Measurements from ENCODE around the gene TRIL. TPM values are rescaled to one million over a fixed set of nuclear protein-coding genes. Genes with fewer than 3 reads are reported as not detected.

TRIL gene
- total and polyA plus RNA-seq, 2 experiments from 2014 or later, result 0.95 to 4.5 TPM

DNA sequence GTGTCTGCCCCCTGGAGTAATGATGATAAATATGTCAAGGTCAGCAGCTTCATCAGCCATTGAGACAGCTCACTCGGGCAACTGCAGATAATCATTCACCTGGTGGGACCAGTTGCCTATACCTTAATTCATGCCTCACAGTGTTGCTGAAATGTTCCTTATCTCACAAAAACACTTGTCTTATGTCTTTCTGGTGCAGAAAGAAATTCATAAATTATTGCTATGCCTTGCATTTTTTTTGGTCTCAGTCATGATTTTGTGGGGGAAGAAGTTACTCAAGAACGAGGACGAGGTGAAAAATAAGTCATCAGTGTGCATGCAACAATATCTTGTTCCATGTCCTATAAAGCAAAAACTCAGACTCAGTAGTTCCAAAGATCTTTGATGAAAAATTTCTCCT is 16.0 kb downstream of the TRIL start:
- Mint-ChIP-seq H3K27ac (no peak overlapping the region), H3K27me3 (ENCODE audit: insufficient read depth, low read depth, poor library complexity) (peaks cover 1% of the 10 kb centered on the region), H3K4me1 (peaks cover 8% of the 10 kb centered on the region; the same call in 2 of the 3 replicates), H3K36me3 (ENCODE audit: low read depth) (no peaks in the 10 kb centered on the region), H3K4me3 (no peak overlapping the region), H3K9me3 (no peaks in the 10 kb centered on the region)
- no peak for ATAC-seq
- no peaks in the 10 kb centered on the region for H3K27me3 ChIP-seq (ENCODE audit: insufficient read depth)
- TF ChIP-seq STAT1 (IDR thresholded peaks at IDR 0.05; ENCODE audit: unreplicated experiment) (no peak), CTCF (conservative IDR thresholded peaks at IDR 0.05; ENCODE audit: low read depth in 2 of 2) (no peak), ZNF114 (CRISPR knock-in tag; IDR thresholded peaks at IDR 0.05) (no peak), ZNF331 (CRISPR knock-in tag; IDR thresholded peaks at IDR 0.05; ENCODE audit: low read depth) (no peak), CREB1 (CRISPR knock-in tag; IDR thresholded peaks at IDR 0.05; ENCODE audit: low read depth) (no peak), EZH2phosphoT487 (IDR thresholded peaks at IDR 0.05; ENCODE audit: unreplicated experiment) (no peak), NANOG (IDR thresholded peaks at IDR 0.05; ENCODE audit: borderline replicate concordance) (no peak), POLR2AphosphoS5 (IDR thresholded peaks at IDR 0.05; ENCODE audit: low read depth) (no peak), EZH2 (IDR thresholded peaks at IDR 0.05; ENCODE audit: low read depth, unreplicated experiment) (no peak), REST (IDR thresholded peaks at IDR 0.05; ENCODE audit: unreplicated experiment) (no peak), JUNB (IDR thresholded peaks at IDR 0.05; ENCODE audit: unreplicated experiment) (no peak)
- TF ChIP-seq, protein P1, sequence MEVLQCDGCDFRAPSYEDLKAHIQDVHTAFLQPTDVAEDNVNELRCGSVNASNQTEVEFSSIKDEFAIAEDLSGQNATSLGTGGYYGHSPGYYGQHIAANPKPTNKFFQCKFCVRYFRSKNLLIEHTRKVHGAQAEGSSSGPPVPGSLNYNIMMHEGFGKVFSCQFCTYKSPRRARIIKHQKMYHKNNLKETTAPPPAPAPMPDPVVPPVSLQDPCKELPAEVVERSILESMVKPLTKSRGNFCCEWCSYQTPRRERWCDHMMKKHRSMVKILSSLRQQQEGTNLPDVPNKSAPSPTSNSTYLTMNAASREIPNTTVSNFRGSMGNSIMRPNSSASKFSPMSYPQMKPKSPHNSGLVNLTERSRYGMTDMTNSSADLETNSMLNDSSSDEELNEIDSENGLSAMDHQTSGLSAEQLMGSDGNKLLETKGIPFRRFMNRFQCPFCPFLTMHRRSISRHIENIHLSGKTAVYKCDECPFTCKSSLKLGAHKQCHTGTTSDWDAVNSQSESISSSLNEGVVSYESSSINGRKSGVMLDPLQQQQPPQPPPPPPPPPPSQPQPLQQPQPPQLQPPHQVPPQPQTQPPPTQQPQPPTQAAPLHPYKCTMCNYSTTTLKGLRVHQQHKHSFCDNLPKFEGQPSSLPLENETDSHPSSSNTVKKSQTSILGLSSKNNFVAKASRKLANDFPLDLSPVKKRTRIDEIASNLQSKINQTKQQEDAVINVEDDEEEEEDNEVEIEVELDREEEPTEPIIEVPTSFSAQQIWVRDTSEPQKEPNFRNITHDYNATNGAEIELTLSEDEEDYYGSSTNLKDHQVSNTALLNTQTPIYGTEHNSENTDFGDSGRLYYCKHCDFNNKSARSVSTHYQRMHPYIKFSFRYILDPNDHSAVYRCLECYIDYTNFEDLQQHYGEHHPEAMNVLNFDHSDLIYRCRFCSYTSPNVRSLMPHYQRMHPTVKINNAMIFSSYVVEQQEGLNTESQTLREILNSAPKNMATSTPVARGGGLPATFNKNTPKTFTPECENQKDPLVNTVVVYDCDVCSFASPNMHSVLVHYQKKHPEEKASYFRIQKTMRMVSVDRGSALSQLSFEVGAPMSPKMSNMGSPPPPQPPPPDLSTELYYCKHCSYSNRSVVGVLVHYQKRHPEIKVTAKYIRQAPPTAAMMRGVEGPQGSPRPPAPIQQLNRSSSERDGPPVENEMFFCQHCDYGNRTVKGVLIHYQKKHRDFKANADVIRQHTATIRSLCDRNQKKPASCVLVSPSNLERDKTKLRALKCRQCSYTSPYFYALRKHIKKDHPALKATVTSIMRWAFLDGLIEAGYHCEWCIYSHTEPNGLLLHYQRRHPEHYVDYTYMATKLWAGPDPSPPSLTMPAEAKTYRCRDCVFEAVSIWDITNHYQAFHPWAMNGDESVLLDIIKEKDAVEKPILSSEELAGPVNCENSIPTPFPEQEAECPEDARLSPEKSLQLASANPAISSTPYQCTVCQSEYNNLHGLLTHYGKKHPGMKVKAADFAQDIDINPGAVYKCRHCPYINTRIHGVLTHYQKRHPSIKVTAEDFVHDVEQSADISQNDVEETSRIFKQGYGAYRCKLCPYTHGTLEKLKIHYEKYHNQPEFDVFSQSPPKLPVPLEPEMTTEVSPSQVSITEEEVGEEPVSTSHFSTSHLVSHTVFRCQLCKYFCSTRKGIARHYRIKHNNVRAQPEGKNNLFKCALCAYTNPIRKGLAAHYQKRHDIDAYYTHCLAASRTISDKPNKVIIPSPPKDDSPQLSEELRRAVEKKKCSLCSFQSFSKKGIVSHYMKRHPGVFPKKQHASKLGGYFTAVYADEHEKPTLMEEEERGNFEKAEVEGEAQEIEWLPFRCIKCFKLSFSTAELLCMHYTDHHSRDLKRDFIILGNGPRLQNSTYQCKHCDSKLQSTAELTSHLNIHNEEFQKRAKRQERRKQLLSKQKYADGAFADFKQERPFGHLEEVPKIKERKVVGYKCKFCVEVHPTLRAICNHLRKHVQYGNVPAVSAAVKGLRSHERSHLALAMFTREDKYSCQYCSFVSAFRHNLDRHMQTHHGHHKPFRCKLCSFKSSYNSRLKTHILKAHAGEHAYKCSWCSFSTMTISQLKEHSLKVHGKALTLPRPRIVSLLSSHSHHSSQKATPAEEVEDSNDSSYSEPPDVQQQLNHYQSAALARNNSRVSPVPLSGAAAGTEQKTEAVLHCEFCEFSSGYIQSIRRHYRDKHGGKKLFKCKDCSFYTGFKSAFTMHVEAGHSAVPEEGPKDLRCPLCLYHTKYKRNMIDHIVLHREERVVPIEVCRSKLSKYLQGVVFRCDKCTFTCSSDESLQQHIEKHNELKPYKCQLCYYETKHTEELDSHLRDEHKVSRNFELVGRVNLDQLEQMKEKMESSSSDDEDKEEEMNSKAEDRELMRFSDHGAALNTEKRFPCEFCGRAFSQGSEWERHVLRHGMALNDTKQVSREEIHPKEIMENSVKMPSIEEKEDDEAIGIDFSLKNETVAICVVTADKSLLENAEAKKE (CRISPR knock-in tag; IDR thresholded peaks at IDR 0.05), result no peak
- TF ChIP-seq, protein P2, sequence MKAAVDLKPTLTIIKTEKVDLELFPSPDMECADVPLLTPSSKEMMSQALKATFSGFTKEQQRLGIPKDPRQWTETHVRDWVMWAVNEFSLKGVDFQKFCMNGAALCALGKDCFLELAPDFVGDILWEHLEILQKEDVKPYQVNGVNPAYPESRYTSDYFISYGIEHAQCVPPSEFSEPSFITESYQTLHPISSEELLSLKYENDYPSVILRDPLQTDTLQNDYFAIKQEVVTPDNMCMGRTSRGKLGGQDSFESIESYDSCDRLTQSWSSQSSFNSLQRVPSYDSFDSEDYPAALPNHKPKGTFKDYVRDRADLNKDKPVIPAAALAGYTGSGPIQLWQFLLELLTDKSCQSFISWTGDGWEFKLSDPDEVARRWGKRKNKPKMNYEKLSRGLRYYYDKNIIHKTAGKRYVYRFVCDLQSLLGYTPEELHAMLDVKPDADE (IDR thresholded peaks at IDR 0.05), result no peak
- H3K27ac ChIP-seq (ENCODE audit: low read depth), result no peak overlapping the region
- no peaks in the 10 kb centered on the region for H4K20me1 ChIP-seq (replicated peaks; ENCODE audit: insufficient read depth)
- H3F3A ChIP-seq (replicated peaks; ENCODE audit: low read depth), result no peaks in the 10 kb centered on the region
- no peaks in the 10 kb centered on the region for H3K79me2 ChIP-seq (replicated peaks; ENCODE audit: insufficient read depth)
- no peaks in the 10 kb centered on the region for H3K36me3 ChIP-seq (ENCODE audit: insufficient read depth)
- no peak overlapping the region for H3K4me2 ChIP-seq
- no peaks in the 10 kb centered on the region for H3K9me2 ChIP-seq (ENCODE audit: insufficient read depth)
- H2AFZ ChIP-seq, result peak overlapping the region; percentile 63
- no peak for DNase-seq (ENCODE audit: low spot score)
- no peak overlapping the region for H3K4me3 ChIP-seq
- H3K4me1 ChIP-seq (ENCODE audit: insufficient read depth), result no peaks in the 10 kb centered on the region; the same call in 1 of the 2 replicates

Measured in GM23338 (cell line).